A673 (cell line): ENCODE results near the gene IMP4. TPM values are rescaled to one million over a fixed set of nuclear protein-coding genes. Genes with fewer than 3 reads are reported as not detected.

Source experiments
- BruUV-seq: library from RNA; stranded (reverse); fragments of 400-500 nt; replicated peaks from 2 replicates; lab custom pipeline; 2021; lab: Mats Ljungman, UMichigan
- CTCF ChIA-PET: fragments of 300-600 bp; sonication (Branson Sonifier 250); formaldehyde crosslinking; loops from one replicate; lab custom pipeline; 2022; ENCODE audit warnings: antibody characterized with exemption; lab: Charles Lee
- POLR2A ChIA-PET: fragments of 300-600 bp; sonication (Branson Sonifier 250); formaldehyde crosslinking; loops from one replicate; lab custom pipeline; 2022; ENCODE audit warnings: antibody characterized with exemption; ENCODE audit not compliant: low non-redundant PET; lab: Charles Lee
- DNase-seq: peaks from one replicate; pipeline ENCODE4 v3.0.0-alpha.2; 2015; ENCODE audit warnings: low spot score
- H3K27ac ChIP-seq: fragments of 200-600 bp; sonication (generic); 2 replicates; pipeline ENCODE4 v1.5.1; 2016; ENCODE audit warnings: mixed run types, low read depth, mild to moderate bottlenecking, mixed read lengths, antibody characterized with exemption, low read length; ENCODE audit not compliant: poor library complexity, severe bottlenecking
- H3K27me3 ChIP-seq: fragments of 200-600 bp; sonication (generic); replicated peaks from 2 replicates; pipeline ENCODE4 v1.6.1; 2017; ENCODE audit warnings: mixed run types, low read depth, mild to moderate bottlenecking, mixed read lengths, antibody characterized with exemption, low read length; ENCODE audit not compliant: insufficient read depth, poor library complexity
- H3K36me3 ChIP-seq: fragments of 200-600 bp; sonication (generic); 2 replicates; pipeline ENCODE4 v1.6.1; 2016; ENCODE audit warnings: mixed run types, mild to moderate bottlenecking, mixed read lengths, antibody characterized with exemption, low read length; ENCODE audit not compliant: insufficient read depth, poor library complexity, severe bottlenecking
- H3K4me1 ChIP-seq: fragments of 200-600 bp; sonication (generic); 2 replicates; pipeline ENCODE4 v1.6.1; 2017; ENCODE audit warnings: mixed run types, mild to moderate bottlenecking, mixed read lengths, antibody characterized with exemption, low read length; ENCODE audit not compliant: insufficient read depth, poor library complexity, severe bottlenecking
- H3K4me3 ChIP-seq: fragments of 200-600 bp; sonication (generic); 2 replicates; pipeline ENCODE4 v1.5.1; 2016; ENCODE audit warnings: low read depth, mixed run types, mild to moderate bottlenecking, mixed read lengths, low read length; ENCODE audit not compliant: poor library complexity, severe bottlenecking
- H3K9me3 ChIP-seq: fragments of 200-600 bp; sonication (generic); 2 replicates; pipeline ENCODE4 v1.6.1; 2016; ENCODE audit warnings: mixed run types, low read depth, mild to moderate bottlenecking, mixed read lengths, antibody characterized with exemption, low read length; ENCODE audit not compliant: poor library complexity, severe bottlenecking
- EZH2 ChIP-seq: fragments of 200-600 bp; sonication (generic); IDR thresholded peaks from 2 replicates; pipeline ENCODE4 v1.6.1; 2017; ENCODE audit warnings: borderline replicate concordance, low read depth, mild to moderate bottlenecking, mixed read lengths, antibody characterized with exemption, low read length; ENCODE audit not compliant: poor library complexity, severe bottlenecking
- intact Hi-C: fragments of 100-400 bp; cut with micrococcal nuclease; formaldehyde crosslinking; loops from one replicate; pipeline ENCODE4 v1.10.0; 2022; ENCODE audit not compliant: unreplicated experiment
- total RNA-seq: library from RNA; stranded (reverse); gene quantifications from 2 replicates; pipeline ENCODE4 v1.2.3, GENCODE V29; 2021
- TF ChIP-seq, protein P1 (sequence below): fragments of 300-800, 200-600 bp; sonication (generic); conservative IDR thresholded peaks from 2 replicates; pipeline ENCODE4 v1.5.1; 2017; ENCODE audit warnings: low read depth, mild to moderate bottlenecking, antibody characterized with exemption, low read length, moderate library complexity, mixed read lengths

The IMP4 gene
- total RNA-seq, 1 experiment from 2014 or later = 112 TPM

DNA sequence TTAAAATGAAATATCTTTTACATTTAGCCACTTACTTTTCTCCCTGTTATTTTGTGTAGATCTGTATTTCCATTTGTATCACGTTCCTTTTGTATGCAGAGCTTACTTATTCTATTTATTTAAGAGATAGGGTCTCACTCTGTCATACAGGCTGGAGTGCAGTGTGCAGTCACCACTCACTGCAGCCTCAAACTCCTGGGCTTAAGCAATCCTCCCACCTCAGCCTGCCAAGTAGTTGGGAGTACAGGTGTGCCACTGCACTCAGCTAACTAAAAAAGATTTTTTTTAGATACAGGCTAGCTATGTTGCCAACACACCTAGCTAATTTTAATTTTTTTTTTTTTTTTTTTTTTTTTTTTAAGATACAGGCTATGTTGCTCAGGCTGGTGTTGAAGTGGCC is 24.0 kb downstream of the IMP4 start:
- Histone ChIP-seq H3K36me3 (no peaks in the 10 kb centered on the region), H3K27me3 (no peaks in the 10 kb centered on the region), H3K4me1 (no peaks in the 10 kb centered on the region), H3K9me3 (no peaks in the 10 kb centered on the region), H3K27ac (no peak overlapping the region), H3K4me3 (no peak overlapping the region)
- DNase-seq = no peak
- TF ChIP-seq EZH2 = no peak
- TF ChIP-seq, protein P1, sequence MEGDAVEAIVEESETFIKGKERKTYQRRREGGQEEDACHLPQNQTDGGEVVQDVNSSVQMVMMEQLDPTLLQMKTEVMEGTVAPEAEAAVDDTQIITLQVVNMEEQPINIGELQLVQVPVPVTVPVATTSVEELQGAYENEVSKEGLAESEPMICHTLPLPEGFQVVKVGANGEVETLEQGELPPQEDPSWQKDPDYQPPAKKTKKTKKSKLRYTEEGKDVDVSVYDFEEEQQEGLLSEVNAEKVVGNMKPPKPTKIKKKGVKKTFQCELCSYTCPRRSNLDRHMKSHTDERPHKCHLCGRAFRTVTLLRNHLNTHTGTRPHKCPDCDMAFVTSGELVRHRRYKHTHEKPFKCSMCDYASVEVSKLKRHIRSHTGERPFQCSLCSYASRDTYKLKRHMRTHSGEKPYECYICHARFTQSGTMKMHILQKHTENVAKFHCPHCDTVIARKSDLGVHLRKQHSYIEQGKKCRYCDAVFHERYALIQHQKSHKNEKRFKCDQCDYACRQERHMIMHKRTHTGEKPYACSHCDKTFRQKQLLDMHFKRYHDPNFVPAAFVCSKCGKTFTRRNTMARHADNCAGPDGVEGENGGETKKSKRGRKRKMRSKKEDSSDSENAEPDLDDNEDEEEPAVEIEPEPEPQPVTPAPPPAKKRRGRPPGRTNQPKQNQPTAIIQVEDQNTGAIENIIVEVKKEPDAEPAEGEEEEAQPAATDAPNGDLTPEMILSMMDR = no peak
- CTCF ChIA-PET = interaction anchor here (0.6 kb wide), 2 partner anchors 11 to 1253 kb away, joined by 3 read pairs; no protein-coding TSS in a partner anchor
- intact Hi-C loops = no loop called here
- BruUV-seq = no TSS peak
- POLR2A ChIA-PET = interaction anchor here (0.6 kb wide), 1 partner anchor 26 kb away, joined by 3 read pairs; no protein-coding TSS in a partner anchor

DNA sequence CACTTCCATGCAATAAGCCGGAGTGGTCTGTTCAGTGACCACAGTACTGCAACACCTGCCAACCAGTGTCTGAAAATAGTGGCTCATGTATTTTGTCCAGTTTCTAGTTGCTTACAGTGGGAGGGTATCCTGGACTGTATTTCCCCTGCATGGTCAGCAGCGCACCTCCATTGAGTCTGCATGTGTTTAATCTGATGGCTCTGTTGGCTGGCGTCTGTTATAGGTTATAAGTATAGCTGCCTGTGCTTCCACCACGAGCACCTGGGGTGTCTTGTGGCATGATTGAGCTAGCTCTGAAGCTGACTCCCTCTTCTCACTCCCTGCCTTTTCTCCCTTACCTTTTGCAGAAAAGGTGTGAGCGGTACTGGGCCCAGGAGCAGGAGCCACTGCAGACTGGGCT is 26.1 kb downstream of the IMP4 start:
- no TSS peak for BruUV-seq
- POLR2A ChIA-PET = no interaction called here
- Histone ChIP-seq H3K27me3 (no peaks in the 10 kb centered on the region), H3K36me3 (no peaks in the 10 kb centered on the region), H3K4me1 (no peaks in the 10 kb centered on the region), H3K4me3 (no peak overlapping the region), H3K27ac (no peak overlapping the region), H3K9me3 (no peaks in the 10 kb centered on the region)
- CTCF ChIA-PET = no interaction called here
- intact Hi-C loops = no loop called here
- TF ChIP-seq, protein P1 = no peak
- TF ChIP-seq EZH2 = no peak
- no peak for DNase-seq

DNA sequence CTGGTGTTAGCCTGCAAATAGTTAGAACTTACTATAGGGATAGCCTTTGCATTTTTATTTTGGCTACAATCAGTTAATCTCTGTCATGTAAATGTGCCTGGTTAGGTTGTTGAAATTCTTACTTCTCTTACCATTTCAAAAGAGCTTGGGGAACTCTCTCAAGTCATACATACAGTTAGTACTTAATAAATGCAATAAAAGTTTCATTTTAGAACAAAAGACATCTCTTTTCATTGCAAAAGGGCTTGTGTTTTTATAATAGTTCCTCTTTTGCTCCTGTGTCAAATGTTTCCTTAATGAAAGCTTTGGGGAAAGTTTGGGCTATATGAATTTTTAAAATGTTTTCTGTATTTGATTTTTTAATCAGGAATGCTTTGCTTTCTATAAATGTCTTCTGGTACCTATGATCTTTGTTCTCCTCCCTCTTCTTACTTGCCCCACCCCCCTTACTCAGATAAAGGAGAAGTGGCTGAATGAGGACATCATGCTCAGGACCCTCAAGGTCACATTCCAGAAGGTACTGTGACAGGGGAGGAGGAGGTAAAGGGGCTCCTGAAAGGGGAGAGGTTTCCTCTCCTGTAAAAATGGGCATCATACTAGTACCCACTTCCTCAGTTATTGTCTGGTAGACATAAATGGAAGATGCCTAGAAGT is 26.7 kb downstream of the IMP4 start:
- no TSS peak for BruUV-seq
- H3K27me3 ChIP-seq = no peaks in the 10 kb centered on the region
- H3K36me3 ChIP-seq = no peaks in the 10 kb centered on the region
- no peak overlapping the region for H3K4me3 ChIP-seq
- intact Hi-C loops = no loop called here
- no peak overlapping the region for H3K27ac ChIP-seq
- ChIA-PET CTCF (no interaction called here), POLR2A (no interaction called here)
- no peak for TF ChIP-seq EZH2
- TF ChIP-seq, protein P1 = no peak
- no peak for DNase-seq
- no peaks in the 10 kb centered on the region for H3K4me1 ChIP-seq
- no peaks in the 10 kb centered on the region for H3K9me3 ChIP-seq
